H1 (cell line): ENCODE measurements around the gene PLXNA4. TPM values are rescaled to one million over a fixed set of nuclear protein-coding genes. Genes with fewer than 3 reads are reported as not detected.

Source experiments
- CHD2 ChIP-seq: IDR thresholded peaks from 2 replicates; pipeline ENCODE4 v1.6.1; 2012; ENCODE audit warnings: low read length, improper control_type of control experiment
- CHD7 ChIP-seq: fragments of 300-600 bp; sonication (generic); IDR thresholded peaks from 2 replicates; pipeline ENCODE4 v1.7.1; 2012; ENCODE audit warnings: low read length, moderate library complexity, mild to moderate bottlenecking, inconsistent platforms; ENCODE audit not compliant: insufficient replicate concordance
- CTCF ChIP-seq, 3 experiments: IDR thresholded peaks; 1 replicate in 2 of 3; 2 replicates in 1 of 3; pipeline versions ENCODE4 v1.5.1 to v1.6.1; 2011; ENCODE audit warnings: low read length in 3 of 3, mild to moderate bottlenecking in 3 of 3, inconsistent platforms in 2 of 3, low read depth in 1 of 3, moderate library complexity in 1 of 3; ENCODE audit not compliant: insufficient read depth in 1 of 3; ENCODE audit errors: control extremely low read depth in 1 of 3
- HDAC2 ChIP-seq, 2 experiments: fragments of 300-600 bp in 1 of 2; sonication (generic) in 1 of 2; IDR thresholded peaks; 2 replicates each; pipeline ENCODE4 v1.6.1; 2011 to 2012; ENCODE audit warnings: low read depth in 2 of 2, low read length in 2 of 2, mild to moderate bottlenecking in 2 of 2, moderate library complexity in 2 of 2, borderline replicate concordance in 1 of 2, inconsistent platforms in 1 of 2
- polyA plus RNA-seq, 7 experiments: library from polyadenylated mRNA; depleted of rRNA in 3 of 7; stranded (reverse) in 5 of 7; unstranded in 2 of 7; fragments of >200 nt in 5 of 7; fragments of 200-250 nt in 2 of 7; gene quantifications; 1 replicate in 5 of 7; 2 replicates in 1 of 7; 4 replicates in 1 of 7; pipeline versions ENCODE4 v1.2.1 to v1.2.3, GENCODE V29; 2011 to 2013; ENCODE audit warnings: missing spikeins in 2 of 7, mixed read lengths in 2 of 7
- total RNA-seq: library from RNA; stranded (reverse); fragmentation: NEBNext Ultra II Directional; extraction: Animal tissue kit (Norgen Biotek cat#: 25700); gene quantifications from 2 replicates; pipeline ENCODE4 v1.2.1, GENCODE V29; 2021

PLXNA4 gene
- total and polyA plus RNA-seq, 2 of the 8 experiments (the other 6 are each of a cell fraction or from before 2014, with no cell fraction given): 0.76 to 0.79 TPM

- TF ChIP-seq CHD7 (no peak), HDAC2 (IDR thresholded peaks at IDR 0.05; ENCODE audit: borderline replicate concordance in 1 of 2, low read depth in 2 of 2, low read length in 2 of 2) (no peak), CHD2 (no peak), CTCF (IDR thresholded peaks at IDR 0.05; ENCODE audit: control extremely low read depth in 1 of 3, insufficient read depth in 1 of 3, low read depth in 1 of 3, low read length in 3 of 3) (peak in 1 of 3 experiments; percentile 20; a peak in 1 of 4 replicates)
These were observed 132.3 kb downstream of the PLXNA4 start (continued) for GRCh38 chr7:132443761-132444520.
